OCI-LY1 (cell line): ENCODE measurements around the gene MYH14.

Experiments
- H2AFZ ChIP-seq: fragments of 200-600 bp; sonication (generic), shearing (Covaris generic); 2 replicates; pipeline ENCODE4 v1.6.0; 2014; ENCODE audit warnings: antibody characterized with exemption, mild to moderate bottlenecking, low read length
- H3F3A ChIP-seq: fragments of 200-600 bp; sonication (generic), shearing (Covaris generic); 2 replicates; pipeline ENCODE4 v1.6.0; 2014; ENCODE audit warnings: mild to moderate bottlenecking, antibody characterized with exemption, low read length, moderate library complexity; ENCODE audit not compliant: insufficient read depth
- H3K27ac ChIP-seq: fragments of 200-600 bp; sonication (generic); 2 replicates; pipeline ENCODE4 v1.5.1; 2014; ENCODE audit warnings: low read length, mixed run types, mild to moderate bottlenecking, low read depth; ENCODE audit not compliant: poor library complexity, severe bottlenecking
- H3K27me3 ChIP-seq: fragments of 200-600 bp; sonication (generic); 2 replicates; pipeline ENCODE4 v1.6.0; 2014; ENCODE audit warnings: antibody characterized with exemption, mild to moderate bottlenecking, low read length, moderate library complexity; ENCODE audit not compliant: insufficient read depth
- H3K36me3 ChIP-seq: fragments of 200-600 bp; sonication (generic); 2 replicates; pipeline ENCODE4 v1.6.1; 2014; ENCODE audit warnings: mild to moderate bottlenecking, antibody characterized with exemption, low read length, moderate library complexity, mixed read lengths; ENCODE audit not compliant: insufficient read depth
- H3K4me1 ChIP-seq: fragments of 200-600 bp; sonication (generic); 2 replicates; pipeline ENCODE4 v1.5.1; 2014; ENCODE audit warnings: mild to moderate bottlenecking, low read length, moderate library complexity; ENCODE audit not compliant: insufficient read depth, severe bottlenecking
- H3K4me2 ChIP-seq: fragments of 200-600 bp; sonication (generic), shearing (Covaris generic); 2 replicates; pipeline ENCODE4 v1.6.1; 2014; ENCODE audit warnings: low read length
- H3K4me3 ChIP-seq: fragments of 200-600 bp; sonication (generic); 2 replicates; pipeline ENCODE4 v1.5.1; 2014; ENCODE audit warnings: low read length, low read depth, mild to moderate bottlenecking, mixed read lengths; ENCODE audit not compliant: poor library complexity, severe bottlenecking
- H3K79me2 ChIP-seq: fragments of 200-600 bp; shearing (Covaris generic); 2 replicates; pipeline ENCODE4 v1.6.1; 2016; ENCODE audit warnings: mixed run types, low read length, mixed read lengths; ENCODE audit not compliant: insufficient read depth
- H3K9ac ChIP-seq: fragments of 200-600 bp; sonication (generic), shearing (Covaris generic); 2 replicates; pipeline ENCODE4 v1.6.1; 2014; ENCODE audit warnings: mild to moderate bottlenecking, low read length, mixed read lengths
- H3K9me2 ChIP-seq: fragments of 200-600 bp; sonication (generic), shearing (Covaris generic); 2 replicates; pipeline ENCODE4 v1.6.1; 2014; ENCODE audit warnings: low read depth, mild to moderate bottlenecking, low read length, mixed read lengths
- H3K9me3 ChIP-seq: fragments of 200-600 bp; shearing (Covaris generic); 2 replicates; pipeline ENCODE4 v1.6.1; 2014; ENCODE audit warnings: low read length, mixed read lengths
- H4K20me1 ChIP-seq: fragments of 200-600 bp; sonication (generic), shearing (Covaris generic); 2 replicates; pipeline ENCODE4 v1.6.0; 2016; ENCODE audit warnings: mild to moderate bottlenecking, low read length; ENCODE audit not compliant: insufficient read depth
- CTCF ChIP-seq: fragments of 200-600 bp; sonication (generic), shearing (Covaris generic); IDR thresholded peaks from 2 replicates; pipeline ENCODE4 v1.5.1; 2017; ENCODE audit warnings: mild to moderate bottlenecking, antibody characterized with exemption, low read length, moderate library complexity, mixed read lengths
- EZH2 ChIP-seq: fragments of 200-600 bp; sonication (generic), shearing (Covaris generic); IDR thresholded peaks from 2 replicates; pipeline ENCODE4 v1.8.0; 2017; ENCODE audit warnings: borderline replicate concordance, mixed run types, mild to moderate bottlenecking, antibody characterized with exemption, low read length, moderate library complexity, mixed read lengths

Gene MYH14

GRCh38 chr19:50167314-50167721 lies 36.1 kb upstream of the MYH14 start:
- Histone ChIP-seq H3K36me3 (no peaks in the 10 kb centered on the region), H2AFZ (no peak overlapping the region), H3K79me2 (no peaks in the 10 kb centered on the region), H3K27ac (no peak overlapping the region), H3K4me1 (no peaks in the 10 kb centered on the region), H3K4me2 (no peak overlapping the region), H4K20me1 (no peaks in the 10 kb centered on the region), H3F3A (no peaks in the 10 kb centered on the region), H3K9ac (no peak overlapping the region), H3K27me3 (no peaks in the 10 kb centered on the region), H3K9me2 (no peaks in the 10 kb centered on the region), H3K9me3 (no peaks in the 10 kb centered on the region), H3K4me3 (no peak overlapping the region)
- TF ChIP-seq CTCF: no peak
- TF ChIP-seq EZH2: no peak

- Histone ChIP-seq H3K4me2 (no peak overlapping the region), H4K20me1 (no peaks in the 10 kb centered on the region), H3K79me2 (no peaks in the 10 kb centered on the region), H3K27ac (no peak overlapping the region), H3K9me2 (no peaks in the 10 kb centered on the region), H3K4me1 (no peaks in the 10 kb centered on the region), H3K9ac (no peak overlapping the region), H3F3A (no peaks in the 10 kb centered on the region), H3K27me3 (no peaks in the 10 kb centered on the region), H2AFZ (no peak overlapping the region), H3K4me3 (no peak overlapping the region), H3K36me3 (no peaks in the 10 kb centered on the region), H3K9me3 (no peaks in the 10 kb centered on the region)
- no peak for TF ChIP-seq EZH2
- TF ChIP-seq CTCF: no peak
Observed at GRCh38 chr19:50171752-50172151, 31.7 kb upstream of the MYH14 start.

GRCh38 chr19:50172726-50173125 lies 30.7 kb upstream of the MYH14 start:
- no peak overlapping the region for H3K4me2 ChIP-seq
- TF ChIP-seq CTCF: no peak
- no peak for TF ChIP-seq EZH2
- no peak overlapping the region for H3K27ac ChIP-seq
- H4K20me1 ChIP-seq: no peaks in the 10 kb centered on the region
- no peak overlapping the region for H2AFZ ChIP-seq
- no peaks in the 10 kb centered on the region for H3K79me2 ChIP-seq
- H3K4me3 ChIP-seq: no peak overlapping the region
- no peaks in the 10 kb centered on the region for H3K9me3 ChIP-seq
- H3K36me3 ChIP-seq: no peaks in the 10 kb centered on the region
- no peaks in the 10 kb centered on the region for H3F3A ChIP-seq
- H3K9ac ChIP-seq: no peak overlapping the region
- H3K27me3 ChIP-seq: no peaks in the 10 kb centered on the region
- no peaks in the 10 kb centered on the region for H3K4me1 ChIP-seq
- no peaks in the 10 kb centered on the region for H3K9me2 ChIP-seq
